ENCODE data around the gene TMEM185B. TPM values are rescaled to one million over a fixed set of nuclear protein-coding genes. Genes with fewer than 3 reads are reported as not detected.
A peak's percentile ranks its signal among the peaks of the same experiment; 100 is the strongest.

The TMEM185B gene
- total RNA-seq, 3 donors from 2014 or later: 18.1 to 31.9 (median 26.2) TPM

DNA sequence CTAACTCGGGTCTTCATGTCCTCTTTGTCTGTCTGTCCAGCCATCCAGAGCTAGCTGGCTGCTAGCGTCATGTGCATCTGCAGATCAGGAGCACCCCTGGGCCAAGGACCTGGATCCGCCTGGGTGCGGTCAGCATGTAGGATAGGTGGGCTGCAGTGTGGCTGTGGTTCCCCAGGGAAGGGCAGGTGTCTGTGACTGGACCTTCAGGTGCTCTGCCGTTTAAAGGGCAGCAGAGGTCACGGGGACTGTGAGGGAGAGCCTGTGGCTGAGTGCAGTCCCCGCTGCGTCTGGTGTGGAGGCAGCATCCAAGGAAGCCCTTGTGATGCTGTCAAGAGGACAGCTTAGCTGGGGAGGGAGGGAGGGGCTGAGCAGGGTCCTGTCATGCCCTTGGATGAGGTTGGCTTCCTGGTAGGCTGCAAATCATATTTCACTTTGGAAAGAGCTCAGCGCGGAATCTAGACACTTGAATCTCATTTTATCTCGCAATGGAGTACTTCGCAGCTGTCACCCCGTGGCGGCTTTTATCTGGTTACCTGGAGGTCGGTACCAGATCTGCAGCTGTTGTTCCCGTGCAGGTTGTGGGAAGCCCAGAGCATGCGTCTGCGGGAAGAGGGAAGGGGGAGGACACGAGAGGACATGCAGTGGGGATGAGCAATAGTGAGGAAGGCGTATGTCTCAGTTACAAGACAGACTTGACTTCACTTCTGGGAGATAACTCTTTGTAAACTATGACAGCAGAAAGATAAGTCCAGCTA is 23.5 kb upstream of the TMEM185B start:
- no peak overlapping the region for H3K27ac ChIP-seq
- no peaks in the 10 kb centered on the region for H3K9me3 ChIP-seq
- H3K4me3 ChIP-seq: no peak overlapping the region
- H3K36me3 ChIP-seq: no peaks in the 10 kb centered on the region
- H3K27me3 ChIP-seq: no peaks in the 10 kb centered on the region
- H3K4me1 ChIP-seq: no peaks in the 10 kb centered on the region
- TF ChIP-seq, protein P1, sequence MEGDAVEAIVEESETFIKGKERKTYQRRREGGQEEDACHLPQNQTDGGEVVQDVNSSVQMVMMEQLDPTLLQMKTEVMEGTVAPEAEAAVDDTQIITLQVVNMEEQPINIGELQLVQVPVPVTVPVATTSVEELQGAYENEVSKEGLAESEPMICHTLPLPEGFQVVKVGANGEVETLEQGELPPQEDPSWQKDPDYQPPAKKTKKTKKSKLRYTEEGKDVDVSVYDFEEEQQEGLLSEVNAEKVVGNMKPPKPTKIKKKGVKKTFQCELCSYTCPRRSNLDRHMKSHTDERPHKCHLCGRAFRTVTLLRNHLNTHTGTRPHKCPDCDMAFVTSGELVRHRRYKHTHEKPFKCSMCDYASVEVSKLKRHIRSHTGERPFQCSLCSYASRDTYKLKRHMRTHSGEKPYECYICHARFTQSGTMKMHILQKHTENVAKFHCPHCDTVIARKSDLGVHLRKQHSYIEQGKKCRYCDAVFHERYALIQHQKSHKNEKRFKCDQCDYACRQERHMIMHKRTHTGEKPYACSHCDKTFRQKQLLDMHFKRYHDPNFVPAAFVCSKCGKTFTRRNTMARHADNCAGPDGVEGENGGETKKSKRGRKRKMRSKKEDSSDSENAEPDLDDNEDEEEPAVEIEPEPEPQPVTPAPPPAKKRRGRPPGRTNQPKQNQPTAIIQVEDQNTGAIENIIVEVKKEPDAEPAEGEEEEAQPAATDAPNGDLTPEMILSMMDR (IDR thresholded peaks at IDR 0.05): no peak
- TF ChIP-seq POLR2A (IDR thresholded peaks at IDR 0.05) (no peak), POLR2AphosphoS5 (IDR thresholded peaks at IDR 0.05) (no peak)
- DNase-seq (ENCODE audit: low spot score in 2 of 2): no peak
- intact Hi-C loops (cut with DNase I; ENCODE audit: low total_unique reads): no loop called here

DNA sequence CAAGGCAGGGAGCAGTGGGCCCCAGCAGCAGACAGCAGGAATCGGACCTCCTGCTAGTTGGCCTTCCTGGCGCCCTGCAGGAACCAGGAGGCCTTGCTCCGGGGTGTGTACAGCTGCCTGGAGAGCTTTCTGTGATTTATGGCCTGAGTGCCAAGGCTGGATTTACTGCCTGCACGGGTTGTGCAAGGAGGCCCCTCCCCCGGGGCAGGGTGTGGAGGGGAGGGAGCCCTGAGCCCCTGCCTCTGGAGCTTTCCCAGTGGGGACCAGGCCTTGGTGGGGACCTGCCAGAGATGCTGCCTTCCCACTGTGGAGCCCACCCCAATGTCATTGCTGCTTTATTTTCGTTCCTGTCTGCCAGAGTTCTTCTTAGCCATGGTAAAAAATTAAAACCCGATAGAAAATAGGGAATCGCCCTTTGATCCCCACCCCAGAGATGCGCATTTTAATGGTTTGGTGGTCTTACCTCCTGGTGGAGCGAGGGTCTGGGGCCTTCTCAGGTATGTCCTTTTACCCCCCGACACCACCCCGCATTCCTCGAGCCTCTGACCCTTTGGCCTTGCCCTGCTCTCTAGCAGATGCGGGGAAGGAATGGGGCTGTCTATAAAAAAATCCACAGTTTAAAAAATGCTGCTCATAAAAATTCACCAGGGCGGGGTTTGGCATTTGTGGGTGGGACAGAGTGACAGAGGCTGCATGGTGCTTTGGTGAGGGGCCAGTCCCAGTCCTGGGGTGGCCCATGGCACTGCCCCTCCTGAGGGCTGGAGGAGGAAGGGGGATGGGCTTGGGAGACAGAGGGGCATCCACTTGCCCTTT is 22.5 kb upstream of the TMEM185B start:
- TF ChIP-seq POLR2A (IDR thresholded peaks at IDR 0.05) (no peak), POLR2AphosphoS5 (IDR thresholded peaks at IDR 0.05) (no peak)
- TF ChIP-seq, protein P1 (IDR thresholded peaks at IDR 0.05): no peak
- Histone ChIP-seq H3K27me3 (no peaks in the 10 kb centered on the region), H3K27ac (peak overlapping the region in 1 of 2 donors; percentile 19), H3K4me3 (no peak overlapping the region), H3K4me1 (no peaks in the 10 kb centered on the region), H3K9me3 (no peaks in the 10 kb centered on the region), H3K36me3 (no peaks in the 10 kb centered on the region)
- intact Hi-C loops (cut with DNase I; ENCODE audit: low total_unique reads): no loop called here
- no peak for DNase-seq (ENCODE audit: low spot score in 2 of 2)

DNA sequence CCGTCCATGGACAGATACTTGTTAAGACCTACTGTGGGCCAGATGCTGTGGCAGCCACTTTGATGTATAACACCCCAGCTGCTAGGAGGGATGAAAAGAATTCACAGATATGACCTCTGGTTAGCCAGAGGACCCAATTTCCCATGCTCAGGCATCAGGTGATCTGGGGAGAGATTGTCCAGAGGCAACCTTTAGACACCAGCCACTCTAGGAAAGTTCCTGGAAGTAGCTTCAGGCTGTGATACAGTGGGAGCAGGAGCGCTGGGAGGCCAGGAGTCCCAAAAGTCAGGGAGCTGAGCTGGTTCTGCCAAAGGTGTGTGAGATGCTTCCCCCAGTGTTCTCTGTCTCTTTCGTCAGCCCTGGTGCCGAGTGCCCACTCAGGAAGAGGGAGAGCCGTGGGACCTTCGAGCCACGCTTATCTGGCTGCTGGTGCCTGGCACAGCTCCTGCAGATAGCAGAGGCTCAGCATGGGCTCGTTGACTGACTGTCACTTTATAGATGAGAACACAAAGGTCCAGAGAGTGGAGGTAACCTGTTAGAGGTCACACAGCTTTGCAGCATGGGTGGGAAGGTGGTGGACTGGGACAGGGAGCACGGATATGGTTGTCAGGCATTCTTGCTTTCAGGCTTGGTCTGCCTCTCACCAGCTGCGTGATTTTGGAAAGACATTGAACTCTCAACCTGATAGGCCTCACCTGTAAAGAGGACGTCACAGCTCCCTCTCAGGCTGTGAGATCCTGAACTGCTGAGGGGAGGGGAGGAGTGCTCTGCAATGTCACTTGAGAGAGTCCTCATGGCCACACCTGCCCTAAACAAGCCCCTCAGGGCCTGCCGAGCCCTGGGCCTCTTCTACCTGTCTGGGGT is 21.7 kb upstream of the TMEM185B start:
- DNase-seq (ENCODE audit: low spot score in 2 of 2): peak in 1 of 2 donors; percentile 22
- no peaks in the 10 kb centered on the region for H3K9me3 ChIP-seq
- H3K4me1 ChIP-seq: no peaks in the 10 kb centered on the region
- intact Hi-C loops (cut with DNase I; ENCODE audit: low total_unique reads): no loop called here
- no peaks in the 10 kb centered on the region for H3K36me3 ChIP-seq
- peak overlapping the region in 1 of 2 donors; percentile 19 for H3K27ac ChIP-seq
- H3K27me3 ChIP-seq: no peaks in the 10 kb centered on the region
- TF ChIP-seq POLR2A (IDR thresholded peaks at IDR 0.05) (no peak), POLR2AphosphoS5 (IDR thresholded peaks at IDR 0.05) (no peak)
- TF ChIP-seq, protein P1 (IDR thresholded peaks at IDR 0.05): no peak
- H3K4me3 ChIP-seq: no peak overlapping the region

DNA sequence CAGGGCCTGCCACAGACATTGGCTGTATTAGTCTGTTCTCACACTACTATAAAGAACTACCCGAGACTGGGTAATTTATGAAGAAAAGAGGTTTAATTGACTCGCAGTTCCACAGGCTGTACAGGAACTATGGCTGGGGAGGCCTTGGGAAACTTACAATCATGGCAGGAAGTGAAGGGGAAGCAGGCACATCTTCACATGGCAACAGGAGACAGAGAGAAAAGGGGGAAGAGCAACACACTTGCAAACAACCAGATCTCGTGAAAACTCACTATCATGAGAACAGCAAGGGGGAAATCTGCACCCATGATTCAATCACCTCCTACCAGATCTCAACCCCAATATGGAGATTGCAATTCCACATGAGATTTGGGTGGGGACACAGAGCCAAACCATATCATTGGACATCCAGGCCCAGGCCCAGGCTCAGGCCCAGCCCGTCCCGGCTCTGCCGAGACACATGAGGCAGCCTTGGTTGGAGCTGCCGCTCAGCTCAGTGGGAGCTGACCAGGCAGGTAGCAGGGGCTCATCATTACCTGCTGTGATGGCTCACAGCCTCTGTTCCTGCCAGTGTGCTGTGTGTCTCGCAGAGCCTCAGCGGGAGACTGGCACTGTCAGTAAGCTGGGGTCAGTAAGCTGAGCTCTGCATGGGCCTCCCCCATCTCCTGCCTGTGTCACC is 20.8 kb upstream of the TMEM185B start:
- Histone ChIP-seq H3K36me3 (no peaks in the 10 kb centered on the region), H3K4me1 (no peaks in the 10 kb centered on the region), H3K27me3 (no peaks in the 10 kb centered on the region), H3K4me3 (no peak overlapping the region), H3K9me3 (no peaks in the 10 kb centered on the region), H3K27ac (no peak overlapping the region)
- TF ChIP-seq, protein P1 (IDR thresholded peaks at IDR 0.05): no peak
- TF ChIP-seq POLR2A (IDR thresholded peaks at IDR 0.05) (no peak), POLR2AphosphoS5 (IDR thresholded peaks at IDR 0.05) (no peak)
- DNase-seq (ENCODE audit: low spot score in 2 of 2): peak in 1 of 2 donors; percentile 2
- intact Hi-C loops (cut with DNase I; ENCODE audit: low total_unique reads): no loop called here
